Heart left ventricle (tissue), 13 donors: ENCODE results near the gene UNC13B.

Source experiments
- CTCF ChIP-seq, 12 donors: fragments of 200-600 bp; sonication (generic) in 4 of 12; IDR thresholded peaks; one replicate each; pipeline versions ENCODE4 v1.5.0 to v1.8.0; 2018 to 2022; ENCODE audit warnings: antibody characterized with exemption in 12 of 12, mild to moderate bottlenecking in 5 of 12
- POLR2A ChIP-seq, 2 donors: fragments of 450-650 bp; IDR thresholded peaks; one replicate each; pipeline ENCODE4 v1.6.1; 2017; ENCODE audit warnings: antibody characterized with exemption in 2 of 2, mild to moderate bottlenecking in 2 of 2, moderate library complexity in 2 of 2
- donor health status: ischemic (EF 13 %, LVEDD 7.1; RV severe dilation, severe dysfunction).
- donor health status: DM: no; HTN: yes; CAD: no.
- donor health status: DM: no; HTN: no; CAD: no.
- donor health status: ischemic (EF 25% LVEDD 6.9; RV normal size, moderate dysfunction).
- donor health status: ischemic (EF 25% LVEDD 5.7; RV mildly dilated, moderate dysfunction).
- donor health status: ischemic (EF 35%, LVEDD 5.7; RV mildly dilated, moderate dysfunction).
- donor health status: nonischemic (EF 11% LVEDD 7.7; RV severe dilation, severe dysfunction).
- donor health status: DM: yes; HTN: yes; CAD: no.
- donor health status: PGD.
- donor health status: ischemic (EF 29% LVEDD 5.4; RV normal size, mild dysfunction).
- donor health status: nonischemic (EF 23%, LVEDD 6.1; RV moderate dilation, normal function).

- TF ChIP-seq CTCF (IDR thresholded peaks at IDR 0.05) (no peak), POLR2A (IDR thresholded peaks at IDR 0.05) (no peak)
These were observed 127.0 kb downstream of the UNC13B start for GRCh38 chr9:35288778-35289177.
